ENCODE results near the gene GBF1. TPM values are rescaled to one million over a fixed set of nuclear protein-coding genes. Genes with fewer than 3 reads are reported as not detected.
"Not testable (repeated sequence)": the region's sequence is repeated elsewhere in the genome, so short reads cannot be mapped to it uniquely, and the experiment has no call there.

The GBF1 gene
- total and polyA plus RNA-seq, 2 donors (not counting 1 experiment from before 2014, with no cell fraction given): 20.8 to 39.3 TPM

GRCh38 chr10:102208311-102209035 lies 36.9 kb upstream of the GBF1 start:
- H3K4me3 ChIP-seq (ENCODE audit: control extremely low read depth in 1 of 5, extremely low read depth in 1 of 5, insufficient read depth in 1 of 5, low read depth in 2 of 5, low read length in 4 of 5): no peak overlapping the region
- intact Hi-C loops (cut with micrococcal nuclease): no loop called here
- peaks cover 1 to 3% of the 10 kb centered on the region in 2 donors for H3K4me1 ChIP-seq (ENCODE audit: control insufficient read depth in 2 of 2, insufficient read depth in 2 of 2, low read length in 2 of 2)
- peaks cover 11% of the 10 kb centered on the region for H3K9me3 Mint-ChIP-seq (ENCODE audit: insufficient read depth)
- H3K27me3 ChIP-seq (replicated peaks in 1 of 4; ENCODE audit: control extremely low read depth in 1 of 4, control insufficient read depth in 3 of 4, insufficient read depth in 4 of 4, low read length in 3 of 4): peaks cover 0 to 15% (median 1%) of the 10 kb centered on the region in 4 experiments
- H3K9ac ChIP-seq (ENCODE audit: low read length): no peak overlapping the region
- H3K27ac ChIP-seq (ENCODE audit: low read length in 2 of 2): no peak overlapping the region
- WGBS (ENCODE audit: insufficient coverage): 93% methylated on average over 3 of the region's 5 CpGs
- ChIA-PET POLR2A (no interaction called here), CTCF (interaction anchor here (0.9 to 1.3 kb wide), 2 partner anchors 20 to 144 kb away, joined by 3 read pairs; no protein-coding TSS in a partner anchor)
- no peak for DNase-seq
- H3K9me3 ChIP-seq (ENCODE audit: control extremely low read depth in 1 of 3, control insufficient read depth in 2 of 3, insufficient read depth in 1 of 3, low read length in 2 of 3): peaks cover 0 to 12% (median 10%) of the 10 kb centered on the region in 3 donors
- TF ChIP-seq CTCF (IDR thresholded peaks at IDR 0.05) (no peak), EZH2 (IDR thresholded peaks at IDR 0.05; ENCODE audit: borderline replicate concordance, insufficient read depth, low read depth, low read length, poor library complexity, severe bottlenecking) (no peak)
- ATAC-seq (ENCODE audit: low read depth): no peak
- H3K27me3 Mint-ChIP-seq: no peaks in the 10 kb centered on the region
- H3K4me3 Mint-ChIP-seq: no peak overlapping the region
- H3K27ac Mint-ChIP-seq: no peak overlapping the region
- no peak overlapping the region for H2AFZ ChIP-seq (ENCODE audit: insufficient read depth, low read depth, low read length, poor library complexity, severe bottlenecking)
- no peak overlapping the region for H3K4me2 ChIP-seq (replicated peaks; ENCODE audit: low read depth, low read length, poor library complexity, severe bottlenecking)
- H3K4me1 Mint-ChIP-seq: peaks cover 4% of the 10 kb centered on the region
- H3K79me2 ChIP-seq (ENCODE audit: control insufficient read depth, insufficient read depth, low read length): no peaks in the 10 kb centered on the region
- no peaks in the 10 kb centered on the region for H4K20me1 ChIP-seq (ENCODE audit: control insufficient read depth, insufficient read depth, low read length, poor library complexity, severe bottlenecking)
- H3K36me3 ChIP-seq (replicated peaks in 1 of 2; ENCODE audit: control extremely low read depth in 1 of 2, control insufficient read depth in 1 of 2, extremely low read depth in 1 of 2, insufficient read depth in 2 of 2, low read length in 1 of 2): no peaks in the 10 kb centered on the region

GRCh38 chr10:102211615-102212299 lies 33.6 kb upstream of the GBF1 start:
- Histone ChIP-seq H2AFZ (ENCODE audit: insufficient read depth, low read depth, low read length, poor library complexity, severe bottlenecking) (no peak overlapping the region), H3K4me2 (replicated peaks; ENCODE audit: low read depth, low read length, poor library complexity, severe bottlenecking) (no peak overlapping the region), H3K79me2 (ENCODE audit: control insufficient read depth, insufficient read depth, low read length) (no peaks in the 10 kb centered on the region), H3K4me1 (ENCODE audit: control insufficient read depth in 2 of 2, insufficient read depth in 2 of 2, low read length in 2 of 2) (peaks cover 3 to 7% of the 10 kb centered on the region in 2 donors), H3K4me3 (ENCODE audit: control extremely low read depth in 1 of 5, extremely low read depth in 1 of 5, insufficient read depth in 1 of 5, low read depth in 2 of 5, low read length in 4 of 5) (no peak overlapping the region), H3K36me3 (replicated peaks in 1 of 2; ENCODE audit: control extremely low read depth in 1 of 2, control insufficient read depth in 1 of 2, extremely low read depth in 1 of 2, insufficient read depth in 2 of 2, low read length in 1 of 2) (no peaks in the 10 kb centered on the region), H4K20me1 (ENCODE audit: control insufficient read depth, insufficient read depth, low read length, poor library complexity, severe bottlenecking) (no peaks in the 10 kb centered on the region), H3K9me3 (ENCODE audit: control extremely low read depth in 1 of 3, control insufficient read depth in 2 of 3, insufficient read depth in 1 of 3, low read length in 2 of 3) (peaks cover 0 to 2% (median 0%) of the 10 kb centered on the region in 3 donors), H3K27ac (ENCODE audit: low read length in 2 of 2) (no peak overlapping the region), H3K27me3 (replicated peaks in 1 of 4; ENCODE audit: control extremely low read depth in 1 of 4, control insufficient read depth in 3 of 4, insufficient read depth in 4 of 4, low read length in 3 of 4) (peaks cover 0 to 4% (median 0%) of the 10 kb centered on the region in 4 experiments), H3K9ac (ENCODE audit: low read length) (no peak overlapping the region)
- ChIA-PET POLR2A (no interaction called here), CTCF (interaction anchor here (1.3 kb wide), 1 partner anchor 144 kb away, joined by 4 read pairs; no protein-coding TSS in a partner anchor)
- ATAC-seq (ENCODE audit: low read depth) (no peak), DNase-seq (no peak)
- peaks cover 2% of the 10 kb centered on the region for H3K9me3 Mint-ChIP-seq (ENCODE audit: insufficient read depth)
- no peaks in the 10 kb centered on the region for H3K27me3 Mint-ChIP-seq
- WGBS (ENCODE audit: insufficient coverage): no CpG with 5 or more reads among the region's 3 CpGs
- H3K27ac Mint-ChIP-seq: no peak overlapping the region
- TF ChIP-seq CTCF (IDR thresholded peaks at IDR 0.05) (no peak), EZH2 (IDR thresholded peaks at IDR 0.05; ENCODE audit: borderline replicate concordance, insufficient read depth, low read depth, low read length, poor library complexity, severe bottlenecking) (no peak)
- H3K4me3 Mint-ChIP-seq: no peak overlapping the region
- H3K4me1 Mint-ChIP-seq: peaks cover 7% of the 10 kb centered on the region
- intact Hi-C loops (cut with micrococcal nuclease): no loop called here

GRCh38 chr10:102213599-102213998 lies 31.7 kb upstream of the GBF1 start:
- H3K4me3 Mint-ChIP-seq; H3K4me1 Mint-ChIP-seq; H3K27me3 Mint-ChIP-seq; H3K4me3 ChIP-seq (ENCODE audit: control extremely low read depth in 1 of 5, extremely low read depth in 1 of 5, insufficient read depth in 1 of 5, low read depth in 2 of 5, low read length in 4 of 5); H3K27ac Mint-ChIP-seq; H2AFZ ChIP-seq (ENCODE audit: insufficient read depth, low read depth, low read length, poor library complexity, severe bottlenecking); H3K9me3 ChIP-seq (ENCODE audit: control extremely low read depth in 1 of 3, control insufficient read depth in 2 of 3, insufficient read depth in 1 of 3, low read length in 2 of 3); H3K4me2 ChIP-seq (replicated peaks; ENCODE audit: low read depth, low read length, poor library complexity, severe bottlenecking); H3K79me2 ChIP-seq (ENCODE audit: control insufficient read depth, insufficient read depth, low read length); intact Hi-C loops (cut with micrococcal nuclease); H3K36me3 ChIP-seq (replicated peaks in 1 of 2; ENCODE audit: control extremely low read depth in 1 of 2, control insufficient read depth in 1 of 2, extremely low read depth in 1 of 2, insufficient read depth in 2 of 2, low read length in 1 of 2); H3K9ac ChIP-seq (ENCODE audit: low read length); CTCF ChIA-PET; H4K20me1 ChIP-seq (ENCODE audit: control insufficient read depth, insufficient read depth, low read length, poor library complexity, severe bottlenecking); POLR2A ChIA-PET; H3K4me1 ChIP-seq (ENCODE audit: control insufficient read depth in 2 of 2, insufficient read depth in 2 of 2, low read length in 2 of 2); H3K9me3 Mint-ChIP-seq (ENCODE audit: insufficient read depth); DNase-seq; H3K27ac ChIP-seq (ENCODE audit: low read length in 2 of 2); H3K27me3 ChIP-seq (replicated peaks in 1 of 4; ENCODE audit: control extremely low read depth in 1 of 4, control insufficient read depth in 3 of 4, insufficient read depth in 4 of 4, low read length in 3 of 4); ATAC-seq (ENCODE audit: low read depth): not testable (repeated sequence)
- no CpG with 5 or more reads among the region's 4 CpGs for WGBS (ENCODE audit: insufficient coverage)
